Measurements from ENCODE around the gene RSU1.

RSU1 gene

GRCh38 chr10:16583382-16583781 lies 233.8 kb downstream of the RSU1 start:
- in situ Hi-C loops (cut with HindIII; ENCODE audit: low sequenced_read_pairs) = no loop called here
- TF ChIP-seq CTCF (IDR thresholded peaks at IDR 0.05; ENCODE audit: low read depth, low read length, missing control alignments) = no peak
- DNase-seq (ENCODE audit: low read depth) = no peak
- no peak overlapping the region for H3K4me3 ChIP-seq (ENCODE audit: low read depth, low read length)

- in situ Hi-C loops (cut with HindIII; ENCODE audit: low sequenced_read_pairs) = no loop called here
- no peak for TF ChIP-seq CTCF (IDR thresholded peaks at IDR 0.05; ENCODE audit: low read depth, low read length, missing control alignments)
These were observed 236.0 kb downstream of the RSU1 start for GRCh38 chr10:16581202-16581601.

GRCh38 chr10:16570731-16571130 lies 246.5 kb downstream of the RSU1 start:
- no peak for DNase-seq (ENCODE audit: low read depth)
- TF ChIP-seq CTCF (IDR thresholded peaks at IDR 0.05; ENCODE audit: low read depth, low read length, missing control alignments) = no peak
- H3K4me3 ChIP-seq (ENCODE audit: low read depth, low read length) = no peak overlapping the region
- in situ Hi-C loops (cut with HindIII; ENCODE audit: low sequenced_read_pairs) = no loop called here

More at GRCh38 chr10:16581202-16581601, 236.0 kb downstream of the RSU1 start:
- no peak overlapping the region for H3K4me3 ChIP-seq (ENCODE audit: low read depth, low read length)
- DNase-seq (ENCODE audit: low read depth) = no peak

- in situ Hi-C loops (cut with HindIII; ENCODE audit: low sequenced_read_pairs) = no loop called here
- no peak for DNase-seq (ENCODE audit: low read depth)
- no peak overlapping the region for H3K4me3 ChIP-seq (ENCODE audit: low read depth, low read length)
- TF ChIP-seq CTCF (IDR thresholded peaks at IDR 0.05; ENCODE audit: low read depth, low read length, missing control alignments) = no peak
These were observed 250.9 kb downstream of the RSU1 start for GRCh38 chr10:16566202-16566805.

- in situ Hi-C loops (cut with HindIII; ENCODE audit: low sequenced_read_pairs) = no loop called here
- DNase-seq (ENCODE audit: low read depth) = no peak
- no peak for TF ChIP-seq CTCF (IDR thresholded peaks at IDR 0.05; ENCODE audit: low read depth, low read length, missing control alignments)
- H3K4me3 ChIP-seq (ENCODE audit: low read depth, low read length) = no peak overlapping the region
These were observed 251.6 kb downstream of the RSU1 start for GRCh38 chr10:16565604-16566003.

- in situ Hi-C loops (cut with HindIII; ENCODE audit: low sequenced_read_pairs) = no loop called here
- no peak for DNase-seq (ENCODE audit: low read depth)
- no peak overlapping the region for H3K4me3 ChIP-seq (ENCODE audit: low read depth, low read length)
- TF ChIP-seq CTCF (IDR thresholded peaks at IDR 0.05; ENCODE audit: low read depth, low read length, missing control alignments) = no peak
These were observed 254.3 kb downstream of the RSU1 start for GRCh38 chr10:16562891-16563290.

Data from astrocyte of the cerebellum (primary cell).